ENCODE results near the gene OR52E8. TPM values are rescaled to one million over a fixed set of nuclear protein-coding genes. Genes with fewer than 3 reads are reported as not detected.

The OR52E8 gene
- total and polyA plus RNA-seq, 3 donors from 2014 or later = 3.0 to 4.6 TPM; not detected in 1

DNA sequence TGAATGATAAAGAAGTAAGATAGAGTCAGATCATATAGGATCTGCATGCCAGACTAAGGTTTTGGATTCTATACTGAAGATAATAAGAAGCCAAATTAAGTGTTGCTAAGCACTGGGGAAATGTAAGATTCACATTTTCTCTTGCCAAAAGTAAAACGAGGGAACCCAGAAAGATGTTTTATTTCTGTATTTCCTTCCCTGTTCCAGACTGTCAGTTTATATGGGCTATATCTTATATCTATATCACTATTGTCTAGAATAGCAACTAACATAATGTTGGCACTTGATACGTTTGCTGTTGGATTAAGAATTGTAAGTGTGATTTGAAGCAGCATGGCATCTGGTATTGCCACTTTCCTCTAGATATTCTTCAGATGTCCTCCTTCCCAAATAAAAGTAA, 24.0 kb downstream of the OR52E8 start:
- Histone ChIP-seq H3K4me3 (no peak overlapping the region), H3K9me3 (no peaks in the 10 kb centered on the region), H3K4me1 (no peaks in the 10 kb centered on the region), H3K27ac (no peak overlapping the region), H3K36me3 (ENCODE audit: low read depth, missing control alignments) (no peaks in the 10 kb centered on the region), H3K27me3 (no peaks in the 10 kb centered on the region)
- intact Hi-C loops (cut with DNase I; ENCODE audit: low total_unique reads) = no loop called here
- no peak for DNase-seq
- 67 to 69% methylated on average over 2 of the region's 2 CpGs for WGBS, 2 donors
- no peak for TF ChIP-seq POLR2A (IDR thresholded peaks at IDR 0.05)
- TF ChIP-seq, protein P1, sequence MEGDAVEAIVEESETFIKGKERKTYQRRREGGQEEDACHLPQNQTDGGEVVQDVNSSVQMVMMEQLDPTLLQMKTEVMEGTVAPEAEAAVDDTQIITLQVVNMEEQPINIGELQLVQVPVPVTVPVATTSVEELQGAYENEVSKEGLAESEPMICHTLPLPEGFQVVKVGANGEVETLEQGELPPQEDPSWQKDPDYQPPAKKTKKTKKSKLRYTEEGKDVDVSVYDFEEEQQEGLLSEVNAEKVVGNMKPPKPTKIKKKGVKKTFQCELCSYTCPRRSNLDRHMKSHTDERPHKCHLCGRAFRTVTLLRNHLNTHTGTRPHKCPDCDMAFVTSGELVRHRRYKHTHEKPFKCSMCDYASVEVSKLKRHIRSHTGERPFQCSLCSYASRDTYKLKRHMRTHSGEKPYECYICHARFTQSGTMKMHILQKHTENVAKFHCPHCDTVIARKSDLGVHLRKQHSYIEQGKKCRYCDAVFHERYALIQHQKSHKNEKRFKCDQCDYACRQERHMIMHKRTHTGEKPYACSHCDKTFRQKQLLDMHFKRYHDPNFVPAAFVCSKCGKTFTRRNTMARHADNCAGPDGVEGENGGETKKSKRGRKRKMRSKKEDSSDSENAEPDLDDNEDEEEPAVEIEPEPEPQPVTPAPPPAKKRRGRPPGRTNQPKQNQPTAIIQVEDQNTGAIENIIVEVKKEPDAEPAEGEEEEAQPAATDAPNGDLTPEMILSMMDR (IDR thresholded peaks at IDR 0.05) = no peak

- no peaks in the 10 kb centered on the region for H3K9me3 ChIP-seq
- no peak overlapping the region for H3K27ac ChIP-seq
- no peaks in the 10 kb centered on the region for H3K36me3 ChIP-seq (ENCODE audit: low read depth, missing control alignments)
- no peaks in the 10 kb centered on the region for H3K27me3 ChIP-seq
- intact Hi-C loops (cut with DNase I; ENCODE audit: low total_unique reads) = no loop called here
- TF ChIP-seq, protein P1 (IDR thresholded peaks at IDR 0.05) = no peak
- TF ChIP-seq POLR2A (IDR thresholded peaks at IDR 0.05) = no peak
- no peak overlapping the region for H3K4me3 ChIP-seq
- DNase-seq = no peak
- 81% methylated on average over 6 of the region's 6 CpGs for WGBS, 2 donors
- H3K4me1 ChIP-seq = no peaks in the 10 kb centered on the region
Observed at GRCh38 chr11:5831196-5831829, 26.2 kb downstream of the OR52E8 start.

DNA sequence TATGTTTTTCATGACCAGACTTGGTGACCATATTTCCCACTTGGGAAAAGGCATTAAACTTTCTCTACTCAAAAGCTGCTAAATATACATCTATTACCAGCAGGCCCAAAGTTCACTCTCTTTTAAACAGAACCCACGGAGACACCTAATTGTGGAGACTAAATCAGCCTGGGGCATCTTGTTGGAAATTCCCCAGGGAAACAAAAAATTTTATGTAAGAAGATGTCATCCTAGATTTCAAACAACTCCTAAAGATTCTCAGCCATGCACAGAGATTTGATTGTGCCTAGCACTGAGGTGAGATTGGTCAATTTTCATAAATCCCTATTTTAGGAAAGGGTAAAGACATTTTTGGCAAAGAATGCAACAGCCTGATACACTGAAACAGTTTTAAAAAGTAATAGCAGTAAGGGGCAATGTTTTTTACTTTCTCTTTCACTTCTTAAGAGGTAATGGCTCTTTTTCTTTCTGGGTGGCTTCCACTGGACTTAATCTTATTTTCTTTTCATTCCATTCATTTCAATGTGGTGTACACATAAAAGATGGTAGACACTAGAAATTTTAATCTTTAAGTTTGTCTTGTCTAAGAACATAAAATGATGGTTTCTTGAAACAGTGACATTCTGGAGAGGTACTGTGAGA, 39.1 kb downstream of the OR52E8 start:
- no peak overlapping the region for H3K27ac ChIP-seq
- H3K4me1 ChIP-seq = no peaks in the 10 kb centered on the region
- H3K27me3 ChIP-seq = no peaks in the 10 kb centered on the region
- DNase-seq = no peak
- no peak overlapping the region for H3K4me3 ChIP-seq
- 67 to 74% methylated on average over 1 of the region's 1 CpG for WGBS, 2 donors
- H3K9me3 ChIP-seq = no peaks in the 10 kb centered on the region
- H3K36me3 ChIP-seq (ENCODE audit: low read depth, missing control alignments) = no peaks in the 10 kb centered on the region
- TF ChIP-seq POLR2A (IDR thresholded peaks at IDR 0.05) = no peak
- TF ChIP-seq, protein P1 (IDR thresholded peaks at IDR 0.05) = no peak
- intact Hi-C loops (cut with DNase I; ENCODE audit: low total_unique reads) = no loop called here

DNA sequence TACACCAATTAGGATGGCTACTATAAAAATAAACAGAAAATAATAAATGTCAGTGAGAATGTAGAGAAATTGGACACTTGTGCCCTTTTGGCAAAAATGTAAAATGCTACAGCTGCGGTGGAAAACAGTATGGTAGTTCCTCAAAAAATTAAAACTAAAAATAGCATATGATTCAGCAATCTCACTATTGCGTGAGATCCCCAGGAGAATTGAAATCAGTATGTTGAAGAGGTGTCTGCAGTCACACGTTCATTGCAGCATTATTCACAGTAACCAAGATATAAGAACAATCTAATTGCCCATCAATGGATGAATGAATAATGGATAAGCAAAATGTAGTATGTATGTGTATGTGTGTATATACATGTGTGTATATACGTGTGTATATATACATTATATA, 42.0 kb downstream of the OR52E8 start:
- TF ChIP-seq, protein P1 (IDR thresholded peaks at IDR 0.05) = no peak
- TF ChIP-seq POLR2A (IDR thresholded peaks at IDR 0.05) = no peak

More for the DNA sequence above, 42.0 kb downstream of the OR52E8 start:
- Histone ChIP-seq H3K27me3 (no peaks in the 10 kb centered on the region), H3K27ac (no peak overlapping the region), H3K9me3 (no peaks in the 10 kb centered on the region), H3K4me1 (no peaks in the 10 kb centered on the region), H3K36me3 (ENCODE audit: low read depth, missing control alignments) (no peaks in the 10 kb centered on the region), H3K4me3 (no peak overlapping the region)
- intact Hi-C loops (cut with DNase I; ENCODE audit: low total_unique reads) = no loop called here
- DNase-seq = no peak
- WGBS, 2 donors = 65% methylated on average over 4 of the region's 4 CpGs
